NCI-H2196 treated with DMSO at 0.1 percent for 48 hours (cell line): ENCODE results near the gene FNDC3B.

ENCODE experiments used
- DNase-seq: peaks from one replicate; lab custom pipeline; 2025; ENCODE audit not compliant: unreplicated experiment; lab: John Stamatoyannopoulos, UW

FNDC3B gene

GRCh38 chr3:172376881-172377280 lies 337.5 kb downstream of the FNDC3B start:
- no peak for DNase-seq

- no peak for DNase-seq
Observed at GRCh38 chr3:172378439-172378838, 339.1 kb downstream of the FNDC3B start.

GRCh38 chr3:172379372-172379771 lies 340.0 kb downstream of the FNDC3B start:
- DNase-seq, result no peak

GRCh38 chr3:172380632-172381031 lies 341.3 kb downstream of the FNDC3B start:
- no peak for DNase-seq

GRCh38 chr3:172383306-172383796 lies 344.0 kb downstream of the FNDC3B start:
- no peak for DNase-seq

GRCh38 chr3:172384836-172385235 lies 345.5 kb downstream of the FNDC3B start:
- no peak for DNase-seq

- no peak for DNase-seq
Observed at GRCh38 chr3:172387728-172388127, 348.4 kb downstream of the FNDC3B start.

- DNase-seq, result no peak
Observed at GRCh38 chr3:172388412-172389078, 349.2 kb downstream of the FNDC3B start.

GRCh38 chr3:172390792-172391191 lies 351.4 kb downstream of the FNDC3B start:
- DNase-seq, result no peak

GRCh38 chr3:172391592-172392302 lies 352.4 kb downstream of the FNDC3B start:
- no peak for DNase-seq

- no peak for DNase-seq
Observed at GRCh38 chr3:172394692-172395091, 355.3 kb downstream of the FNDC3B start.

GRCh38 chr3:172396400-172396799 lies 357.0 kb downstream of the FNDC3B start:
- no peak for DNase-seq

GRCh38 chr3:172397716-172398405 lies 358.5 kb downstream of the FNDC3B start:
- no peak for DNase-seq

GRCh38 chr3:172398484-172398883 lies 359.1 kb downstream of the FNDC3B start:
- DNase-seq, result no peak

GRCh38 chr3:172402090-172402489 lies 362.7 kb downstream of the FNDC3B start:
- DNase-seq, result no peak

GRCh38 chr3:172402892-172403643 lies 363.7 kb downstream of the FNDC3B start:
- no peak for DNase-seq

- no peak for DNase-seq
Observed at GRCh38 chr3:172404237-172404962, 365.0 kb downstream of the FNDC3B start.

GRCh38 chr3:172405914-172406313 lies 366.5 kb downstream of the FNDC3B start:
- no peak for DNase-seq

GRCh38 chr3:172407872-172408271 lies 368.5 kb downstream of the FNDC3B start:
- no peak for DNase-seq

- DNase-seq, result no peak
Observed at GRCh38 chr3:172410702-172411477, 371.5 kb downstream of the FNDC3B start.
